ENCODE results near the gene KLHDC10.
"Not testable (repeated sequence)": the region's sequence is repeated elsewhere in the genome, so short reads cannot be mapped to it uniquely, and the experiment has no call there.

Gene KLHDC10

DNA sequence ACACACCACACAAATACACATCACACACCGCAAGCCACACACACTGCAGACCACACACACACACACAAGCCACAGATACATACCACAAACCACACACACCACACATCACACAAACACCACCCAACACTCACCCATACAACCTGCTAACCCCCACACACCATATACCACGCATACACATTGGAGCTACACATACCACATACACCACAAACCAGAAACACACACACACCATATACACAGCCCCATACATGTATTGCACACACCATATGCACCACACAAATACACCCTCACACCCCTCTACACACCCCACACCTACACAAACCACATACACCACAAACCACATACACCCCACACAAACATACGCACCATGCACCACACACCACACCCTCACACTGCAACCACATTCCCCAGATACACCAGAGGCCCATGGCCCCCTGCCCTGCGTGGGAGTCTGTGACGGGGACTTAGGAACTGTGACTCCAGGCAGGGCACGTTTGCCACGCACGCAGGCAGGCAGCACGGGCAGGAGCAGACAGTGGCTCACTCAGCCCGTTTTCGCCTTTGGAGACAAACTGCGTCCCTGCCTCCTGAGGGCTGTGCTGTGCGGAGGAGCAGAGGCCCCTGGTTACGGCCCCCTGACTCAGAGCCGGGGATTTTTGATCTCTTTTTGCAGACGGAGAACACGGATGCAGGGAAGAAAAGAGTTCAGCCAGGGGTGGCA lies 82.3 kb downstream of the KLHDC10 start:
- FAIRE-seq (peak; percentile 61), DNase-seq (ENCODE audit: low spot score) (no peak)

DNA sequence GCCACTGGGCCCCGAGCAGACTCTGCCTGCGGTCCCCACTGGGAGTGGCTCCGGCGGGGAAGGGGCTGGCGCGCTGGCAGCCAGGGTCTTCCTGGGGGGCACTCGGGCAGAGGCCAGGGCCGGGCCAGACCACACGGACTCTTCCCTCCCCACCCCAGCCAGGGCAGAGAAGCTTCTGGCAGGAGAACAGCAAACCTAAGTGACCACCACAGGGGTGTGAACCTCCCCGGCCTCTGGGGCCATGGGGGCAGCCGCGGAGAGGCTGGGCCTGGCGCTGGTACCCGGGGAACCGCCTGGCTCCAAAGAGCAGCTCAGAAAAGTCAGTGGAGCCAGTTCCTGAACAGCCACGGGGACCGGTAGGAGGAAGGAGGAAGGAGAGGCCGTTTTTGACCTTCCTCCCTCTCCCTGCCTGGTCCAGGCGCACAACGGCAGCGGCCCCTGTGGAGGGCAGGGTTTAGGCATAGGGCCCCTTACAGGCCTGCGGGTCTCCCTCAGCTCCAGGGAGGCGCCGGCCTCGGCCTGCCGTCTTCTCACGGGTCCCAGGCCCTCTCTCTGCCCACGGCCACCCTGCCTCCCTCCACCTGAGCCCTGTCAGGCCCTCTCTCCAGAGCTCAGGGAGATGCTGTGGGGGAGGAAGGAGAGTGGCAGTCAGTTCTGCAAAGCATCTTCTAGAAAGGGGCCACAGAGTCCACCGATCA lies 83.0 kb downstream of the KLHDC10 start:
- DNase-seq (ENCODE audit: low spot score) (no peak), FAIRE-seq (no peak)

DNA sequence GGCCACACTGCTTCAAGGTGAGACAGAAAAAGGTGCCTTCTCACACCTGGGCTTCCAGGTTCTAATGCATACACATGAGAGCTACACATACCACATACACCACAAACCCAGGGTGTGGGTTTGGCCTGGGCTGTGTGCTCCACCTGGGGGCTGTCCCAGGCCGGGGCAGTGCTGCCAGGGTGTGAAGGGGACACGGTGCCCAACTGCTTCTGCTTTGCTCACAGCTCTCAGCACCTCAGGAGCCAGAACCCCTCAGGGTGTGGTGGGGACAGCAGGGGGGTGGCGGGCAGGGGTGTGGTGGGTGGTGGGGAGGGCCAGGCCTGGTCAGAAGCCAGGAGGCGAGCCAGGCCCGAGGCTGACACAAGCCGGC lies 83.8 kb downstream of the KLHDC10 start:
- FAIRE-seq = no peak

DNA sequence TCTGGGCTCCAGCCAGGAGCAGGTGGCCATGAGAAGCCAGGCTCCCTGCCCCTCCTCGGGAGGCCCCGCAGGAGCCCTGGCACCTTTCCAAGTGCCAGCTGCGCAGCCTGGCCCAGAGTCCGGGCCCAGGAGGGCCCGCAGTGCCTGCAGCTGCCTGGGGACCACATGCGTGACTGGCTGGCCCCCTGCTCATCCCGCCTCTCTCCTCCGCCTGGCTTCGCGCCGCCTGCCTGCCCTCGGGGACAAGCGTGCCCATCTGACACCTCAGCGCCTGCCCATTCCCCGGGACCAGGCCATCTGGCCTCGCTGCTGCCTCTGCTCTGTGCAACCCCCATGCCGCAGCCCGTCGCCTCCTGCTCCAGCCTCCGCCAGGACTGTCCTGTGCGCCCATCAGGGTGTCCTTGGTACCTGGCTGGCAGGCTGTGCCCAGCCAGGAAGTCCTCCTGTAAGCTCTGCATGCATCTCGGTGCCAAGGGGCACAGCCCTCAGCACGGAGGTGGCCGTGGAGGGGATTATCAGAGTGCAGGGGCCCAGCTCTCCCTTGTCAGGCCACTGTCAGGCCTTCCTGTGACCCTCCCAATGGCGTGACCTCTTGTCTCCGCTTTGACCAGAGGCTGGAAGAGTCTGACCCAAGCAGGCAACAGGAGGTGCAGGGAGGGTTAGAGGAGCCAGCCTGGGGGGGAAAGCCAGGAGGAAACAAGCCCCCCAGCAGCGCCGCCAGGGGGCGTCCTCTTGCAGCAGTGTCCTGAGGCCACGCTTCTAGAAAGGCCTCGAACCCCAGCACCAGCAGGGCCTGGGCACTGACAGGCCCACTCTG lies 84.4 kb downstream of the KLHDC10 start:
- FAIRE-seq (no peak), DNase-seq (ENCODE audit: low spot score) (no peak)

More for the DNA sequence above, 83.8 kb downstream of the KLHDC10 start:
- DNase-seq (ENCODE audit: low spot score) = no peak

DNA sequence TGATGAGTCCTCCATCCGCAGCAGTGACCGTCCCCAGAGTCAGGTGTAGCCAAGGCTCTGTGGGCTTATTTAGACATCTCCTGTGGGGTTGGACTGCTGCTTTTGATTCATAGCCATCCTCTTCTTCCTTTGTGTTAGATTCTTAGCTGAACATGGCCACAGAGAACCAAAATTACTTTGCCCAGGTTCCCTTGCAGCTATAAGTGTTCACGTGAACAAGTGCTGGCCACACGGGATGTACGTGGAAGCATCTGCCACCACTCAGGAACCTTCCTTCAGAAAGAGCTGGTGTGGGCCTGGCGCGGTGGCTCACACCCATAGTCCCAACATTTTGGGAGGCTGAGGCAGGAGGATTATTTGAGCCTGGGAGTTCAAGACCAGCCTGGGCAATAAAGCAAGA lies 85.8 kb downstream of the KLHDC10 start:
- FAIRE-seq (no peak), DNase-seq (ENCODE audit: low spot score) (no peak)

DNA sequence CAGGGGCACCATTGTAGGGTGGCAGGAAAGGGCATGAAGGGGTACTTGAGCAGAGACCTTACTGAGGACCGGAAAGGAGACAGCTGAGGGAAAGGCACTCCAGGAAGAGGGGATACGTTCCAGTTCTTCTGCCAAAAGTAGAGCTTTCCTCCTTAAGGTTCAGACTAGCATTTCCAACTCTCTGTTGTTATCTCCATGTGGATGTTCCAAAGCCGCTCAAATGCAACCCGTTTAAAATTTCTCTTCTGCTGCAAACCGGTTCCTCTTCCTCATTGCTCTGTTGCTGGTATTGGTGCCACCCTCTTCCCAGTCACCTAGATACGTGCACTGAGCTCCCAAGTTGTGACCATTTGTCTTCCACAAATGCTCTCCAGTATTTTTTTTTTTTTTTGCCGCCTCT lies 87.4 kb downstream of the KLHDC10 start:
- no peak for FAIRE-seq
- no peak for DNase-seq (ENCODE audit: low spot score)

DNA sequence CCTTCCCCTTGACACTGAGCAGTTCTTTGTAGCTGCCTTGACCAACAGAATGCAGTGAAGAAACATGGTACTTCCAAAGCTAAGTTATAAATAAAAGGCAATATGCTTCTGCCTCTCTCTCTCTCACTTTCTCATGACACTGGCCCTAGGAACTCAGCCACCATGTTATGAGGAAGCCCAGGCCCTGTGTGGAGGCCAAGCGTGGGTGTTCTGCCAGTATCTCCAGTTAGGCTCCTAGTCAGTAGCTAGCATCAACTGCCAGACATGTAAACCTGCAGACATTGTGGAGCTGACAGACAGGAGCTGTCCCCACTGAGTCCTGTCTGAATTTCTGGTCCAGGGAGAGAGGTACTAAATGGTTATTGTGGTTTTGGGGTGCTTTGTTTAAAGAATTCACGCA lies 89.7 kb downstream of the KLHDC10 start:
- FAIRE-seq = no peak
- DNase-seq (ENCODE audit: low spot score) = no peak

DNA sequence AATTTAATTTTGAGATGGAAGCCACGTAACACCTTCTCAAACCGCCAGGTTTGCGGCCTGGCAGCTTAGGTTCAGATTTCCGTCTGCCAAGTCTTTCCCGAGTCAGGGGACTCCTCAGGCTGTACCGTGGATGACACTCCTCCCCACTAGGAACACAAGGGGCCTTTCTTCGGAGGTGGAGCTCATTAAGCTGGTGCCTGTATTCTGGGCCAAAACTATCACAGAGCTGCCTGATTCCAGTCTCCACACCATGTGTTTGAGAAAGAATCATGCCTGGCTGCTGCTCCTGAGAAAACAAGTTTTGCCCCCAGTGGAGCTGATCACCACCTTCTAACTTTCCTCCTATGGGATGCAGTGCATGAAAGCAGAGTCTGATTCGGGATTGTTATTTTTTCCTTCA lies 90.1 kb downstream of the KLHDC10 start:
- FAIRE-seq (no peak), DNase-seq (ENCODE audit: low spot score) (no peak)

DNA sequence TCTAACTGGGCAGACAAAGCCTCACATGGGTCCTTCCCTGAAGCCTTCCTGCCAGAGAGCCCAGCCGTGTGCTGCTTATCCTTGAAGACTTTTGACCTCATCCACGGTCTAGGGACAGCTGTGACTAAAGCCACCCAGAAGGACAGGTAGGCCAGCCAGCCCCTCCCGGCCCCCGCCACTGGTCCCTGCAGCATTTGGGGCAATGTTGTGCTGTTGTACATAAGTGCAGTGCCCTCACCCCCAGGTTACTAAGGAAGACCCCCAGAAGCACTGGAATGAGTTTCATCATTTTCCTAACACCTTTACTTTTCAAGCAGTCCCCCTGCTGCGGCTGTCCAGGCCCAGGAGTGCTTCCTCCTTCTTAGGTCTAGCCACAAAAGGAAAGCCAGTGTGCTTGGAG lies 91.9 kb downstream of the KLHDC10 start:
- no peak for FAIRE-seq

DNA sequence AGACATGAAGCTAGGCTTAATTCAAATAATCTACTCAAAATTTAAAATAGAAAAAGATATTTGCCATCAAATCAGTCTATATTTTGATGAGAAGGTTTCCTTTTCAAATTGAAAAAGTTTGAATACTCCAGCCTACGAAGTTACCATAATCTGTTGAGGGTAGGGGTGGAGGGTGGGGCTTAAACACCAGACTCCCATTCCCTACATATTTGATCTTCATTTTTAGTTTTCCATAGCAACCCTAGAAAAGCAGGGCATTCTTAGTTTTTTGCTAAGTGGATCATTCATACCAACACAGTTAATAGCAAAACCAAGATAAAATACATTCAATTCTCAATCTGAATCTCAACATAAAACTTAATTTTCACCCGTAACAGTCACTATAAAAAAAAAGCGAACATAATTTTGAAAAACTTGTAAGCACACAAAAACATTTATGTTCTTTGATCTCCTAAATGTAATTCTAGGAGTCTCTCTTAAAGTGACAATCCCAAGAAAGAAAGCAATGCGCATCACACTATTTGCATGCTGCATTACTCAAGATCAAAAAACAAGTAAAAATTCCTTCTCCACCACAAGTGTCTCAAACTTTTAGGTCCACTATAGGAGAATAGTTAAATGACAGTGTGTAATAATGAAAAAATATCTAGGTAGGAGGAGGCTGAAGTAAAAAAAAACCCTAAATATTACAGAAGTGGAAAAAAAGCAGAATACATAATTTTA lies 104.1 kb downstream of the KLHDC10 start:
- FAIRE-seq (no peak), DNase-seq (ENCODE audit: low spot score) (no peak)

More for the DNA sequence above, 91.9 kb downstream of the KLHDC10 start:
- no peak for DNase-seq (ENCODE audit: low spot score)

DNA sequence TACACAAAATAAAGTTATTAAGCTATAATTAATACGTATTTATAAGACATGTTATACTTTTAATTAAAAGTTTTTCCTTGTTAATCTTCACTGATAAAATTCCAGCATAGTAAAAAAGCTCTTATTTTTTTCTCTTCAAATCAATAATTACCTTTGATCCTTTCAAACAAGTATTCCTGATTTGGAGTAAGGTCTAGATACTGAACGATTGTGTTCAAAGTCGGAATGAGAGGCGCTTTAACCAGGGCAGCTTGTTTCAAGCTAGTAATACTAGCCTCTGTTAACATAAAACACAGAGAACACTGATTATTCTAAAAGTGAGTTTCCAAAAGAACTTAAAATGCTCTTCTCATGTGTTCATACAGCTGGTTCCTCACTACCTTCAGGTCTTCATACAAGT lies 107.9 kb downstream of the KLHDC10 start:
- DNase-seq (ENCODE audit: low spot score) = no peak
- no peak for FAIRE-seq

DNA sequence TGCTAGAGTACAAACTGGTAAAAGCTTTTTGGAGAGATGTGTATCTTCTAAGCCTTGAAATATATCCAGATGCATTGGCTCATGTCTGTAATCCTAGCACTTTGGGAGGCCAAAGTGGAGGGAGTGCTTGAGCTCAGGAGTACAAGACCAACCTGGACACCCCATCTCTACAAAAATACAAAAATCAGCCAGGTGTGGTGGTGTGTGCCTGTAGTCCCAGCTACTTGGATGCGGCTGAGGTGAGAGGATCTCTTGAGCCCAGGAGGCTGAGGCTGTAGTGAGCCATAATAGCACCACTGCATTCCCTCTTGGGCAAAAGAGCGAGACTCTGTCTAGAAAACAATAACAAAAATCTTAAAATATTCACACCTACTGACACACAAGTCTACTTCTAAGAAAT lies 109.3 kb downstream of the KLHDC10 start:
- no peak for FAIRE-seq
- DNase-seq (ENCODE audit: low spot score) = no peak

DNA sequence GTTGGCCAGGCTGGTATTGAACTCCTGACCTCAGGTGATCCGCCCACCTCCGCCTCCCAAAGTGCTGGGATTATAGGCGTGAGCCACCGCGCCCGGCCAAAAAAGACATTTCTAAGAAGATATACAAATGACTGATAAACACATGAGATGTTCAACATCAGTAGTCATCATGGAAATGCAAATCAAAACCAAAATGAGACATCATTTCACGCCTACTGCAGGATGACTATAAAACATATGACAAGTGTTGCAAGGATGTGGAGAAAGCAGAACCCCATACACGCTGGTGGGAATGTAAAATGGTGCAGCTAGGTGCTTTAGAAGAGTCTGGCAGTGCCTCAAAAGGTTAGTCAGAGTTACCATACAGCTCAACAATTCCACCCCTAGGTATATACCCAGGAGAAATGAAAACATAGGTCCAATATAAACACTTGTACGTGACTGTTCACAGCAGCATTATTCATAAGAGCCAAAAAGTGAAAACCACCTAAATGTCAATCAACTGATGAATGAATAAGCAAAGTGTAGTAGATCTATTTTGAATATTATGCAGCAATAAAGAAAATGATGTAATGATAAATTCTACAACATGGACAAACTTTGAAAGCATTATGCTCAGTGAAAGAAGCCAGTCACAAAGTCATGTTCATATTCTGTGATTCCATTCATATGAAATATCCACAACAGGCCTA lies 110.4 kb downstream of the KLHDC10 start:
- FAIRE-seq (no peak), DNase-seq (ENCODE audit: low spot score) (no peak)

DNA sequence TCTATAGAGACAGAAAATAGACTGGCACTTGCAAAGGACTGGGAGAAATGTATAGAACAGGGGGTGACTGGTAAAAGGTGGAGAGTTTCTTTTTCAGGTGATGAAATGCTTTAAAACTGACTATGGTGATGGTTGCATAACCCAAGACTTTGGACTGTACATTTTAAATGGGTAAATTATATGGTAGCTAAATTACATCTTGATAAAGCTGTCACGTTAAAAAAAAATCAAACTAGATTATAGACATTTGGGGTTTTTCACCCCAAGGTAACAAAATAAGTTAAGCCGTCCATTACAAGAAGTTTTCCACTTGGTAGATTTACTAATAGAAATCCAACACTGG lies 110.9 kb downstream of the KLHDC10 start:
- FAIRE-seq = no peak
- no peak for DNase-seq (ENCODE audit: low spot score)

DNA sequence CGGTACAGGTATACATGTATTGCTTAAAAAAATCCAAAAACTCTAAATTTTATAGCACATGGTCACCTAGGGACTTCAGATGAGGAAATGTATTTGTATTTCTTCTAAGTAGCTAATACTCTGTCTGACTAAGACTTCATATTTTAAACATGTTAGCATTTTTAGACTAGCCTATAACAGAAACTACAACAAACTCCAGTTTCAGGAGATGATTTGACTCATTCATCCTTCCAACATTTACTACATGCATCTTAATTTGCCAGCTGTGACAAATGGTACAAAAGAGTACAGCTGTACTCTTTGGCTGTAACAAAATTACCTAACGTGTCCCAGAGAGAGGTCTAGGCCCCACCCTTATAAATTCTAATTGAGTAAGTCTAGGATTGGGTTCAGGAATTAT lies 112.7 kb downstream of the KLHDC10 start:
- no peak for FAIRE-seq
- no peak for DNase-seq (ENCODE audit: low spot score)

DNA sequence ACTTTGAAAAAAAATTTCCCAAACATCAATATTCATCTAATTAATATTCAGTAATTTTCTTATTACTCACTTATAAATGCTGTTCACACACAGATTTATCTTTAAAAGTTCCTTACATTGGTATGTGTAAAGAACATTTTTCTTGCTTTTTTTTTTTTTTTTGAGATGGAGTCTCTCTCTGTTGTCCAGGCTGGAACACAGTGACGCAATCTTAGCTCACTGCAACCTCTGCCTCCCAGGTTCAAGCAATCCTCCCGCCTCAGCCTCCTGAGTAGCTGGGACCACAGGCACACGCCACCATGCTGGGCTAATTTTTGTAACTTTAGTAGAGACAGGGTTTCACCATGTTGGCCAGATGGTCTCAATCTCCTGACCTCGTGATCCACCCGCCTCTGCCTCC lies 114.0 kb downstream of the KLHDC10 start:
- FAIRE-seq; DNase-seq (ENCODE audit: low spot score): not testable (repeated sequence)
